GM19452 (cell line): Measurements from ENCODE around the gene PTPRD.

Experiments used
- ATAC-seq: cut with Tn5 transposase; IDR thresholded peaks from one replicate; pipeline ENCODE4 v1.9.1; 2021; ENCODE audit not compliant: unreplicated experiment

Gene PTPRD

DNA sequence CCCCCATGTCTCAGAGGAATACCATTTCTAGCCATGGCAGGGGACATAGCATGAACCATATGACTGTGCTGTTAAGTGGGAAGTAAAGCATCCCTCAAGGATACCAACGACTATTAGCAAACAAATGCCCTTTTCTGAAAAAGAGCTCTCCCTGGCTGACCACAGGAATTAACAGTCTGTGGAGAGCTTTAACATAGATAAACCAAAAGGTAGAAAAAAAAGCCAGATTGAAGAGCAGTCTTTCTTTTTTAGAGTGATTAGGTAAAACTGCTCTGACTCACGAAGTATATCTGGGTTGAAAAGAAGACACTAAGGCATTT is 2280.5 kb downstream of the PTPRD start:
- ATAC-seq: no peak

DNA sequence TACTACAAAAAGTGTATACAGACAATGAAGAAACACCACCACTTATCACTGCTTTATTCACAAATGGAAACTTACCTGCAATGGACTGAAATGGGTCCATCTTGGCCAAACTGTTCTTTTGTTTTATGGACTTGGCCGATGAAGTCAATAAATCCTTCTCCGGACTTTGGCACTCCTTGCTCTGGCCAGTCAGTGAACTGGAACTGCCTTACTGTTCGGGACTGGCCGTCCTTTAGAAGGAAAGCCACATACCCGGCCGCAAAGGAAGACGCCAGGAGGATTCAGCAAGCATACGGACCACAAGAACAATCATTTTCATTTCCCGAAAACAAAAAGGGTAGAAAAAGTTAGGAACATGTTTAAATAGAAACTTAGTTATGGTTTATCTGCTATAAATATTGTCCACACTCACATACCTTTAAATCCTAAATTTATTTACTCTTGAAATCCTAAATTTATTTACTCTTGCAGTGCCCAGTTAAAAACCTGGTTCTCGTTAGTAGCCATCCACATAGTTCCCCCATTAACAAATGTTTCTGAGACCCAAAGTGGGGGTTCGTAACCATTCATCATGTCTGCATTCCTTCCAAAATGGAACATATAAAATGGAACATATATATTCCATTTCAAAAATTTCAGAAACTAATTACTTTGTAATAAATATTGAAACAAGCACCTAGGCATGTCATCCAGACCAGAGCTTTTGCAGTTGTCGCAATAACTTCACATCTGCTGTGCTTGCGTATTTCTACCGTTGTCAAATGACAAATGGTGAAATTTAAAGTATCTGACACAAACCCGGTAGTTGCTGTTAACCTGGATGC is 2281.1 kb downstream of the PTPRD start:
- no peak for ATAC-seq

DNA sequence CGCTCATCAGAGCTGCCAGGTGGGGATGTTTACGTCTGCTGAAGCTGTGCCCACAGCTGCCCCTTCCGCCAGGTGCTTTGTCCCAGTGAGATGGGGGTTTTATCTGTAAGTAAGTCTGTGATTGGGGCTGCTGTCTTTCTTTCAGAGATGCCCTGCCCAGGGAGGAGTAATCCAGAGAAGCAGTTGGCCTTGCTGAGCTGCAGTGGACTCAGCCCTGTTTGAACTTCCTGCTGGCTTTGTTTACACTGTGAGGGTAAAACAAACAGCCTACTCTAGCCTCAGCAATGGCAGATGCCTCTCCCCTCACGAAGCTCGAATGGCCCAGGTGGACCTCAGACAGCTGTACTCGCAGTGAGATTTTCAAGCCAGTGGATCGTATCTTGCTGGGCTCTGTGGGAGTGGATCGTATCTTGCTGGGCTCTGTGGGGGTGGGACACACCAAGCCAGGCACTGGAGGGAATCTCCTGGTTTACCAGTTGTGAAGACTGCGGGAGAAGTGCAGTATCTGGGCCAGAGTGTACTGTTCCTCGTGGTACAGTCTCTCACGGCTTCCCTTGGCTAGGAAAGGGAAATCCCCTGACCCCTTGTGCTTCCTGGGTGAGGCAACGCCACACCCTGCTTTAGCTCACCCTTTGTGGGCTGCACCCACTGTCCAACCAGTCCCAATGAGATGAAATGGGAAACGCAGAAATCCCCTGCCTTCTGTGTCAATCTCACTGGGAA is 2283.1 kb downstream of the PTPRD start:
- ATAC-seq: no peak

DNA sequence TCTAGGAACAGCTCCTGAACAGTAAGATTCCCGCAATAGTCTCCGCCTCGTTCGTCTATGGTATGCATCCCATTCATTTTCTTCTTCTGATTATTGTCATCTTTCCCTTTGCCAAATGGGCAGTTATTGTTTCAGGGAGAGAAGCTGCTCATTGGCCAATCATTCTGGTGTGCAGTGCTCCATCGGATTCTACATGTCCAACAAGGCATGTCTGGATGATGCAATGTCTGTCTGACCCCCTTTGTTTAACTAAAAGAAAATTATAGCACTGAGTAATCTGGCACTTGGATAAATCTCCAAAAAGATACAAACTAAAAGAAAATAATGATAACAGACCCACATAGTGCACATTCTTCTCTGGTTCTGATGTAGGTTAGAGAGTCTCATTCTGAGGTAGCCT is 2297.6 kb downstream of the PTPRD start:
- no peak for ATAC-seq

DNA sequence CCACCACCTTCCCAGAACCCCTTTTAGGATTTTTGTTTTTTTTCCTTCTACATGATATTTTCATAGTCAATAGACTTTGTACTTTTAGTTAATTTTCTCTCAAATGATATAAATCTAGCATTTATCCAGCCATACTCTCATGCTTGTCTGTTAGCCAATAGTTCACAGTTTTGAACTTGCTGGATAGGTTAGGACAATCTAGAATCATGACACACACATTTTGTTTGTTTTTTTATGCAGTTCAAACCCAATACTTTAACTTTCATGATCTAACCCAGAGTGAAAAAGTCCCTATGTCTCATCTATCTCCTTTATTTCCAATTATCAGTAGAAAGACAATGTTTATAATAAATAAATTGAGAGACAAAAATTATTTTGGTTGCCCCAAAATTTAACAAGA is 2303.5 kb downstream of the PTPRD start:
- no peak for ATAC-seq

DNA sequence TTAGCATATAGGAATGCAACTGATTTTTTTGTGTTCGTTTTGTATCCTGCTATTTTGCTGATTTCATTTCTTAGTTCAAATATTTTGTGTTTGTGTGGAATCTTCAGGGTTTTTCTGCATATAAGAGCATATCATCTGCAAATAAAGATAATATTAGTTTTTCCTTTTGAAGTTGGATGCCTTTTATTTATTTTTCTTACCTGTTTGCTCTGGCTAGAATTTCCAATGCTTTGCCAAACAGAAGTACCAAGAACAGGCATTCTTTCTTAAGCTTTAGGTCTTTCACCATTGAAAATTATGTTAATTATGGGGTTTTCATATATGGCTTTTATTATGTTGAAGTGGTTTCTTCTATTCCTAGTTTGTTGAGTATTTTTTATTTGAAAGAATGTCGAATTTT is 2308.1 kb downstream of the PTPRD start:
- no peak for ATAC-seq

DNA sequence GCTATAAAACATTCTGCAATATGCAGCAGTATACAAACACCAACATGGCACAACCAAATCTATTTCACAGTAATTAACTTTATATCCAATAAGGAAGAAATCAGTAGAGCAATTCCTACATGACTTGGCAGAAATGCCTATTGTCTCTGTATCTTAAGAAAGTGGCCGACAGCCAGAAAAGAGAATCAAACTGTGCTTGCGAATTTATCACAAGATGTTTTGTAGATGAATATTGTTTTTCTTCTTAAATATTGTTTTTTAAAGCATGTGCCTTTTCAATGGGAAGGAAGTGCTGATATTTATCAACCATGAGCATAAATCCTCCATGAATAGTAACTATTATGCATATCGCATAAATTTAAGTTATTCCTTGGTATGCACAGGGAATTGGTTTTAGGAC is 2311.5 kb downstream of the PTPRD start:
- no peak for ATAC-seq

DNA sequence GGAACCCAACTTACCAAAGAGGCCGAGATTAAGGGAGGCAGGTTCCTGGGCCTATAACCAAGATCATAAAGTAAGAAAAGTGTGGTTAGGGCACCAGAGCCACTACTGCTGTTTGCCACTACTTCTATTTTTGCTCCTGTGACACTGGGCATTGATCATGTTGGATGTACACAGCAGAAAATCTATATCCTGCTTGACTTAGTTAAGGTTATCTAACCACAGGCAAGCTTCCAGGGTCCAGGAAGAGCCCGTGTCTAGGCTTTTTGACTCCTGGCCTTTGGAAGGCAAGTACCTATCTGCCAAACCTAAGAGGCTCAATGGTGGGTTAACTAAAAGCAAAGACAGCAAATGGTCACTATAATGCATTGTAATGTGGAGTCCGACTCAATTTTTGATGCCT is 2315.8 kb downstream of the PTPRD start:
- ATAC-seq: no peak

DNA sequence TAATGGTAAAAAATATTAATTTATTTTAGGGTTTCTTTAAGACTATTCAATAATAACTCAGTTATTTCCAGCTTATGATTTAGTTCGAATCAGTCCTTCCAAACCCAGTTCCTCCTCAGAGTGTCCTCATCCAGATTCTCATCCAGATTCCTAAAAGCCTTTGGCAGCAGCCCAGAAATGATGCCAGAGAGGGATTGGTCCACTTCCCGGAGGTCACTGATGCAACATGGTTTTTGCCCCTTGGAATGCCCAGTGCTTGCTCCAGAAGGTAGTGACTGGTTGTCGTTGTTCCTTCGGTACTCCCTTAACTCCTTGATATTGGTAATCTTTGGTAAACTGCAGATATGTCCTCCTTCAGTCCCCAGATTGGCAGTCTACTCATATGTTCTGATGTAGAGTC is 2320.1 kb downstream of the PTPRD start:
- ATAC-seq: no peak

DNA sequence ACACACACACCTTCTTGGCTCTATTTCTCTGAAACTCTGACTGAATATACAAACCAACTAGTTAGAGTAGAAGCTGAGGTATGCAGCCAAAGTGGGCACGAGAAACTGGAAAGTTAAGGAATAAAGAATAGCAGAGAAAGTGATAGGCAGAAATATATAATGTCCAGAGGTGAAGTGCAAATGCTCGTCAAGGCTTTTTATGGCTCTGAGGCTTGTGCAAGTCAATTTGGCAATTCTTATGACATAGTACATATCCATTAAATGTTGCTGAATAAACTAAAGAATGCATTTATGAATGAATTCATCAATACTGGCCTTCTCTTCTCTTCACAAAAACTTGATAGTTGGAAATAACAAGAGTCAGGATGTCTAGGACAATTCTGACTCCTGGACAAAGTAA is 2323.1 kb downstream of the PTPRD start:
- ATAC-seq: no peak

DNA sequence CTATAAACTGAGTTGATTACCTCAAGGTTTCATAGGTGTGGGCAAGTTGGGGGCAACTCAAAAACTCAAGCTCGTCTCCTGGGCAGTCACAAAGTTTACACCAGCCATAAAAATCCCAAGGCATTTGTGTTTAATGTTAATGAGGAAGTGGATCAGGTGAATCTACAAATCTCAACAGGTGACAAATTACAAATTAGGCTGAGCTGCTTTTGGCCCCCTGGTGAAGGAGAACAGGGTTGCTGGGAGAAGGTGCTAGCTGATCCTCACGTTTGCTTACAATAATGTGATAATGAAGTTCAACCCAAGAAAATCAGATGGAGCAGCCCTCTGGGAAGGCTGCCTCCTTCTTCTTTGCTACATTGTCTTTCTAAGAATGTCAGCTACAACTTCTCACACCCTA is 2324.8 kb downstream of the PTPRD start:
- no peak for ATAC-seq

DNA sequence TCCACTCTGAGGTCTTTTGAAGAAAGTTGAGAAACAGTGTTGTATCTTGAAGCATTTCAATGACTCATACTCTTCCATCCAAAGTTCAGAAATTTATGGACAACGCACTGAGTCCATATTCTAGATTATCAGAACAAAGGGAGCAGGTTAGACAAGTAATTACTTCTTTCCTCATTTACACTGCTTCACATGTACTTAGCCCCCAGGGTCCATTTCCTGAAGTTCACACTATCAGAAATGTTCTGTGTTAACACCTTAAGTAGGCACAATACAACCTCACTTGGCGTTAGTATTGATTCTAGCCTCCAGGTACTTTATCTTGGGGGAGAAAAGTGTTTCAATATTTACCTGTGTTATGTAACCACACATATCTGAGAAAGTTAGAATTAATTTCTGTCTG is 2325.3 kb downstream of the PTPRD start:
- no peak for ATAC-seq

DNA sequence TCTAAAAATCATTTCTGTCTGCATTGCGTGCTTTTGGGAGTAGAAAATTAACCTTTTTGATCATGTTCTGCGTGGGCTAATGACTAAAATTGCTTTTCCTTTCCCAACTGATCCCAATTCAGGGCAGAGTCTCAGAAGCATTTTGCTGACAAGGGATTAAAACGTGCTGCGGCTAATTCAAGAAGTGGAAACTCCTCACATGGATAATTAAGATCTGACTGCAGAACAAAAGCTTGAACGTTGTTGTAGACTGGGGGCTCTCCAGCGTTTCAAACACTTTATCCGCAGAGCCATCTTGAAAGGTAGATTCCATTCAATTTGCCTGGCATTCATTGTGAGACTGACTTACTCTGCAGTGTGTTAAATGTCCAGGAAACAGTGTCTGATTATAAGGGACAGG is 2327.9 kb downstream of the PTPRD start:
- no peak for ATAC-seq

DNA sequence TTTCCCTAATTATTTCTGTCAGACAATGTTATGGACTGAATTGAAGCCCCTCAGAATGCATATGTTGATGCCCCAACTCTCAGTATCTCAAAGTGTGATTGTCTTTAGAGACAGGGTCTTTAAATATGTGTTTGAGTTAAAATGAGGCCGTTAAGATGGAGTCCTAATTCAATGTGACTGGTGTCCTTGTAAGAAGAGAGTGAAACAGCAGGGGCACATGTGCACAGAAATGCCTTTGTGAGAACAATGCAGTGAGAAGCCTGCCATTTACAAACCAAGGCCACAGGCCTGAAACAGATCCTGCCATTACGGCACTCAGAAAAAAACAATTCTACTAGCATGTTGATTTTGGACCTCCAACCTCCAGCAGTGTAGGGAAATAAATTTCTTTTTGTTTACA is 2330.3 kb downstream of the PTPRD start:
- no peak for ATAC-seq

DNA sequence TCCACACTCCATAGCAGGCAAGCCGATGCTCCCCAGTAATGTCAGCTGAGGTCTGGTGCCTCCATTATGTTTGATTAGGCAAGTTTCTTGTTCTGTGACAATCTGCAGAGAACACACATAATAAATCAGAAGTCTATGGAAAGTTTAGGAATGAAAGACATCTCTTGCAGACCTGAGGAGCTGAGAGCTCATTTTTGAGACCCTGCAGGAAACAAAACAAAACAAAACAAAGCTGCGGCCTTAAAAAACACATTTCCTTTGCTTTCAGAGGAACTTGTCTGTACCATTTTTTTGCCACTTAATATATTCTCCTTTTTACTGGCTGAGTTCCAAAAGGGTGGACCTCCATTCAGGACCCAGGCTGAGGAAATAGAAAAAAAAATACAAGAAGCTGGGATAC is 2332.0 kb downstream of the PTPRD start:
- no peak for ATAC-seq

DNA sequence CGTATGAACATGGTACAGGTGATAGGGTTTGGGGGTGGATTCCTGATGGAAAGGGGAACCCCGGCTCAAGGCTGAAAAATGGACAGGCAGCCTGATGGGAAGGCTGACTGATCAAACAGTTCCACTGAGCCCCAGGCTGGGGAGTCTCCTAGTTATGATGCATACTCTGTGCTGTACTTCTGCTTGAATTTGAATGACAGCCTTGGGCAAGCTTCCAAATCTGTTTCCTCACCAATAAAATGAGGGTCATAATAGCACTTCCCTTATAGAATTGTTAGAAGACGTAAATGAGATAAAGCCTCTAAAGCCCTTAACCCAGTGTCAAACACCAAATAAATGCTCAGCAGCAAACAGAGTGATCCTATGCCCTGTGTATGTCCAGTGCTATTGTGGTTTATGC is 2334.8 kb downstream of the PTPRD start:
- no peak for ATAC-seq

DNA sequence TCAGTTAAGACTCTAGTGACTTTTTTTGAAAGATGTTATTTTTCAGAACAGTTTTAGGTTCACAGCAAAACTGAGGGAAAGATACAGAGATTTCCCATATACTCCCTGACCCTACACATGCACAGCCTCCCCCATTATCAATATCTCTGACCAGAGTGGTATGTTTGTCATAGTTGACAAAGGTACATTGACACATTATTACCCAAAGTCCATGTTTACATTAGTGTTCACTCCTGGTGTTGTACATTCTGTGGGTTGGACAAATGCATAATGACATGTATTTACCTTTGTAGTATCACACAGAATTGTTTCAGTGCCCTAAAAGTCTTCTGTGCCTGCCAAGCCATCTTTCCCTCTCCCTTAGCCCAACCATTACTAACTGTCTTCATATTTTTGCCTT is 2342.6 kb downstream of the PTPRD start:
- ATAC-seq: no peak

DNA sequence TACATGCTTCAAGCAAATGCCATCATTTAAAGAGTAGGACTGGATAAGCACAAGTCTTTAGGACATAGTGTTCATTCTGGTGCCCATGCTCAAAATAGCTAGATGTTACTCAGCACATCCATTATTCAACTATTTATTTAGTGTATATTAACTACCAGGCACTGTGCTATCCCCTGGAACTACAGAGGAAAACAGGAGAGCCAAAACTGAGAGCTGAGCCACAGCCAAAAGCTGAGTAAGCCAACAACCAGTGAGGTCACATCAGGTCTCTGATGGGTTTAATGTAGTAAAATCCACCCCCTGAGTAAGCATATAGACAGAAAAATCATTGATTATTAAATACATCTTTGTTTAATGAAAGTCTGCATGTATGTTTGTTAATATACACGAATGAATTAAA is 2343.9 kb downstream of the PTPRD start:
- ATAC-seq: no peak

DNA sequence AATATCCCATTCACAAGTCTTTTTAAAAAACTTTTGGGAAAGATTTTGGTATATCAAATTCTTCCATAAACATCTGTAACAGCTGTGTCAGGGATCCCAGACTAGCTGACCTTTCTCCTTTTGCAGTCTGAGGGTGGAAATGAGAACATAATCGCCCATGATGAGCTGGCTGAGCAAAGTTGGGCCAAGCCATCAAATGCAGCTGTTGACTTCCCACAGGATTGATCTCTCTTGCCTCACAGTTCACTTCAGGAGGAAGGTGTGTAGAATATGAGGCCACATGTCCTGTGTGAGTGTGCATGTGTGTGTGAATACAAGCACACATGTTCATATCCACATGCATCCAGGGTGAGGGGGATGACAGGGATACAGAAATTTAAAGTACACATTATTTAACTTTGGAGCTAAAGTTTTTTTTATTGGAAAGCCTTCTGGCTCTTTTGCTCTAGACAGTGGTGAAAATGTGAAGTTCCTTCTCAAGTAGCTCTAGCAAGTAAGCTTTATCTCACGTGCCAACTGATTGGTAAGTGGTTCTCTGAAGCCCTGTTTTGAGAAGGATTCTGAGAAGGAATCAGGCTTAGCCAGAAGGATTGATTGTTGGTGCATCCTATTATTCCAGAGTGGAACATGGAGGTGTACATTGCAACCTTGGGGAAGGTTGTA is 2344.5 kb downstream of the PTPRD start:
- ATAC-seq: no peak

DNA sequence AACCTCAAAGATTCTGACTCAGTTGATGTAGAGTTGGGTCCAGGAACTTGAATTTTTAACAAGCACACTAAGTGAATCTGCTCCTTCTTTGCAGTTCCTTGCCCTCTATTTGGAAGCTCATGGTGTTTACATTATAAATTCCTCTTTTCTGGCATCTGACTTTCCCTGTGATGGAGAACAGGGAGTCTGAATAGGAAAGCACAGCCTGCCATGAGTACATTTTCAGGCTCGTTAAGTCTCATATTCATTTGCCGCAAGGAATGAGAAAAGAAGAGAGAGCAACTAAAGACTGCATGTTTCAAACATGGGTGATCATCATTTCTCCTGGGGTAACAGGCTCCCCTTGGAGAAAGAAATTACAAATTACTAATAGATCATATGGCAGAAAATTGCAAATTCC is 2345.2 kb downstream of the PTPRD start:
- ATAC-seq: no peak

DNA sequence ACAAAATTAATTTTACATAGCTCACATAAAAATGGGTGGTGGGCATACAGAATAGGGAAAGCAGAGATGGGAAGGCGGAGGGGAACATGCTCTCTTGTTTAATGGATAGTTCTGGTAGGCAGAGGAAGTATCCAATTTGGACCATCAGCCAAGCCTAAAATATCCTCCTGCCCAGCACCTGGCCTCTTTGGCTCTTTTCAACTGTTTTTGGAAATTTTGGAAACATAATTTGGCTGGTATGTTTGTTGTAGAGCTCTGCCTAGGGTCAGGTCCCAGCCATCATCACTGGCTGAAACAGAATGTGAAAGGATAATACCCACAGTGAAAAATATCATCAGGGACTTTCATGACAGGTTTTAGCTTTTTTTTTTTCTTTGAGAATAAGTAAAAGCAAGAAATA is 2345.9 kb downstream of the PTPRD start:
- no peak for ATAC-seq

DNA sequence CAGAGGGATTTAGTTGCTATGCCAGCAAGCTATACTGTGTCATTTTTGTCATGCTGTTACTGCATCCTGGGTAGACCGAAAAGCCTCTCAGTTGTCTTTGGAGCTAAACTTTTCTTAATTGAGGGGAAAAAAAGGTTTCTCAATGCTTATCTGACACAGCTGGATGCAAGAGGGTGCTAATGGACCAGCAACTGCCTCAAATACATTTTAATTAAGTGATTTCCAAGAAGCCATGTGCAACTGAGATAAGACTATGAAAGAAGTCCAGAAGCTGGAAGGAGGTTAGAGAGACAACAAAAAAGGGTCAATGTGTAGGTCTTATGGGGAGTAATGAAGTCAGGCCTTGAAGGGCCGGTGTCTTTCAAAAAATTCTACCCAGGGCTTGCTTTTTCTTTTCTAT is 2347.5 kb downstream of the PTPRD start:
- no peak for ATAC-seq
